Activated T-cell treated with anti-CD3 and anti-CD28 coated beads for 24 hours (primary cell): ENCODE measurements around the gene SLC22A23.
A peak's percentile ranks its signal among the peaks of the same experiment; 100 is the strongest.

Experiments used
- DNase-seq: peaks from one replicate; pipeline ENCODE4 v3.0.0-alpha.2; 2020; ENCODE audit warnings: low read depth

Gene SLC22A23

GRCh38 chr6:3331971-3332370 lies 124.9 kb downstream of the SLC22A23 start:
- DNase-seq: no peak

- DNase-seq: no peak
Measured at GRCh38 chr6:3331494-3331893, 125.4 kb downstream of the SLC22A23 start.

GRCh38 chr6:3330199-3330598 lies 126.7 kb downstream of the SLC22A23 start:
- no peak for DNase-seq

- no peak for DNase-seq
Measured at GRCh38 chr6:3329393-3330051, 127.3 kb downstream of the SLC22A23 start.

GRCh38 chr6:3328796-3329195 lies 128.1 kb downstream of the SLC22A23 start:
- DNase-seq: no peak

- no peak for DNase-seq
Measured at GRCh38 chr6:3328145-3328544, 128.7 kb downstream of the SLC22A23 start.

- no peak for DNase-seq
Measured at GRCh38 chr6:3327403-3327802, 129.4 kb downstream of the SLC22A23 start.

- DNase-seq: no peak
Measured at GRCh38 chr6:3326981-3327380, 129.9 kb downstream of the SLC22A23 start.

GRCh38 chr6:3326184-3326971 lies 130.5 kb downstream of the SLC22A23 start:
- DNase-seq: no peak

GRCh38 chr6:3325210-3325609 lies 131.6 kb downstream of the SLC22A23 start:
- DNase-seq: no peak

- DNase-seq: no peak
Measured at GRCh38 chr6:3324262-3324942, 132.4 kb downstream of the SLC22A23 start.

GRCh38 chr6:3323696-3324261 lies 133.1 kb downstream of the SLC22A23 start:
- DNase-seq: no peak

GRCh38 chr6:3323148-3323547 lies 133.7 kb downstream of the SLC22A23 start:
- DNase-seq: no peak

GRCh38 chr6:3322366-3322890 lies 134.4 kb downstream of the SLC22A23 start:
- no peak for DNase-seq

- no peak for DNase-seq
Measured at GRCh38 chr6:3321875-3322274, 135.0 kb downstream of the SLC22A23 start.

- no peak for DNase-seq
Measured at GRCh38 chr6:3321042-3321441, 135.8 kb downstream of the SLC22A23 start.

GRCh38 chr6:3320238-3320811 lies 136.5 kb downstream of the SLC22A23 start:
- no peak for DNase-seq

- DNase-seq: no peak
Measured at GRCh38 chr6:3319610-3320200, 137.1 kb downstream of the SLC22A23 start.

- no peak for DNase-seq
Measured at GRCh38 chr6:3318821-3319540, 137.9 kb downstream of the SLC22A23 start.

- peak; percentile 17 for DNase-seq
Measured at GRCh38 chr6:3318226-3318625, 138.6 kb downstream of the SLC22A23 start.

- DNase-seq: no peak
Measured at GRCh38 chr6:3317741-3318211, 139.1 kb downstream of the SLC22A23 start.
